ENCODE data around the gene THEM5. TPM values are rescaled to one million over a fixed set of nuclear protein-coding genes. Genes with fewer than 3 reads are reported as not detected.

The THEM5 gene
- total RNA-seq, 1 experiment from 2014 or later, result 0.75 TPM

- Histone ChIP-seq H3K27ac (no peak overlapping the region), H3K36me3 (no peaks in the 10 kb centered on the region), H3K27me3 (no peaks in the 10 kb centered on the region; the same call in 1 of the 2 replicates), H3K4me1 (no peaks in the 10 kb centered on the region), H3K9me3 (replicated peaks) (no peaks in the 10 kb centered on the region), H3K4me3 (no peak overlapping the region)
- DNase-seq, result no peak
Observed at GRCh38 chr1:151825751-151826660, 27.5 kb downstream of the THEM5 start.

GRCh38 chr1:151825204-151825603 is 28.3 kb downstream of the THEM5 start:
- Histone ChIP-seq H3K4me3 (no peak overlapping the region), H3K9me3 (replicated peaks) (no peaks in the 10 kb centered on the region), H3K36me3 (no peaks in the 10 kb centered on the region), H3K27me3 (no peaks in the 10 kb centered on the region; the same call in 1 of the 2 replicates), H3K4me1 (no peaks in the 10 kb centered on the region), H3K27ac (no peak overlapping the region)
- DNase-seq, result no peak

- H3K36me3 ChIP-seq, result no peaks in the 10 kb centered on the region
- no peaks in the 10 kb centered on the region; the same call in 1 of the 2 replicates for H3K27me3 ChIP-seq
- H3K4me1 ChIP-seq, result no peaks in the 10 kb centered on the region
- no peak overlapping the region for H3K27ac ChIP-seq
- DNase-seq, result no peak
- H3K9me3 ChIP-seq (replicated peaks), result no peaks in the 10 kb centered on the region
- H3K4me3 ChIP-seq, result no peak overlapping the region
Observed at GRCh38 chr1:151823175-151823574, 30.3 kb downstream of the THEM5 start.

GRCh38 chr1:151822404-151822803 is 31.1 kb downstream of the THEM5 start:
- Histone ChIP-seq H3K27me3 (peaks cover 4% of the 10 kb centered on the region; the same call in 1 of the 2 replicates), H3K4me1 (no peaks in the 10 kb centered on the region), H3K4me3 (no peak overlapping the region), H3K36me3 (no peaks in the 10 kb centered on the region), H3K27ac (no peak overlapping the region), H3K9me3 (replicated peaks) (no peaks in the 10 kb centered on the region)
- no peak for DNase-seq

GRCh38 chr1:151820940-151821339 is 32.6 kb downstream of the THEM5 start:
- no peaks in the 10 kb centered on the region for H3K9me3 ChIP-seq (replicated peaks)
- no peaks in the 10 kb centered on the region for H3K4me1 ChIP-seq
- H3K27ac ChIP-seq, result no peak overlapping the region
- DNase-seq, result peak in 1 of 2 experiments; percentile 27
- peaks cover 6% of the 10 kb centered on the region; the same call in 1 of the 2 replicates for H3K27me3 ChIP-seq
- H3K36me3 ChIP-seq, result no peaks in the 10 kb centered on the region
- H3K4me3 ChIP-seq, result no peak overlapping the region

GRCh38 chr1:151819976-151820623 is 33.4 kb downstream of the THEM5 start:
- H3K27ac ChIP-seq, result no peak overlapping the region
- H3K4me1 ChIP-seq, result no peaks in the 10 kb centered on the region
- H3K27me3 ChIP-seq, result peaks cover 6% of the 10 kb centered on the region; the same call in 1 of the 2 replicates
- H3K4me3 ChIP-seq, result no peak overlapping the region
- no peak for DNase-seq
- no peaks in the 10 kb centered on the region for H3K9me3 ChIP-seq (replicated peaks)
- no peaks in the 10 kb centered on the region for H3K36me3 ChIP-seq

GRCh38 chr1:151819227-151819835 is 34.2 kb downstream of the THEM5 start:
- H3K36me3 ChIP-seq, result no peaks in the 10 kb centered on the region
- H3K4me1 ChIP-seq, result no peaks in the 10 kb centered on the region
- no peak for DNase-seq
- H3K4me3 ChIP-seq, result no peak overlapping the region
- peaks cover 6% of the 10 kb centered on the region; the same call in 1 of the 2 replicates for H3K27me3 ChIP-seq
- no peaks in the 10 kb centered on the region for H3K9me3 ChIP-seq (replicated peaks)
- H3K27ac ChIP-seq, result no peak overlapping the region

- no peak overlapping the region for H3K4me3 ChIP-seq
Observed at GRCh38 chr1:151817353-151817730, 36.2 kb downstream of the THEM5 start.

GRCh38 chr1:151816548-151817352 is 36.8 kb downstream of the THEM5 start:
- peaks cover 6% of the 10 kb centered on the region; the same call in 1 of the 2 replicates for H3K27me3 ChIP-seq
- no peaks in the 10 kb centered on the region for H3K9me3 ChIP-seq (replicated peaks)
- DNase-seq, result no peak
- H3K4me1 ChIP-seq, result no peaks in the 10 kb centered on the region
- H3K4me3 ChIP-seq, result no peak overlapping the region
- H3K27ac ChIP-seq, result no peak overlapping the region
- H3K36me3 ChIP-seq, result no peaks in the 10 kb centered on the region

More at GRCh38 chr1:151817353-151817730, 36.2 kb downstream of the THEM5 start:
- Histone ChIP-seq H3K27me3 (peaks cover 6% of the 10 kb centered on the region; the same call in 1 of the 2 replicates), H3K9me3 (replicated peaks) (no peaks in the 10 kb centered on the region), H3K27ac (no peak overlapping the region), H3K36me3 (no peaks in the 10 kb centered on the region), H3K4me1 (no peaks in the 10 kb centered on the region)
- peak; percentile 37 to 61 for DNase-seq

GRCh38 chr1:151815716-151816327 is 37.7 kb downstream of the THEM5 start:
- Histone ChIP-seq H3K9me3 (replicated peaks) (no peaks in the 10 kb centered on the region), H3K4me3 (no peak overlapping the region), H3K4me1 (0 out of 2 replicates have a peak, but pooled peaks cover 2% of the 10 kb centered on the region), H3K27me3 (peaks cover 6% of the 10 kb centered on the region; the same call in 1 of the 2 replicates), H3K27ac (no peak overlapping the region), H3K36me3 (no peaks in the 10 kb centered on the region)
- no peak for DNase-seq

GRCh38 chr1:151814971-151815545 is 38.5 kb downstream of the THEM5 start:
- Histone ChIP-seq H3K36me3 (no peaks in the 10 kb centered on the region), H3K4me1 (0 out of 2 replicates have a peak, but pooled peaks cover 2% of the 10 kb centered on the region), H3K4me3 (no peak overlapping the region), H3K9me3 (replicated peaks) (no peaks in the 10 kb centered on the region), H3K27ac (no peak overlapping the region), H3K27me3 (peaks cover 6% of the 10 kb centered on the region; the same call in 1 of the 2 replicates)
- DNase-seq, result no peak

GRCh38 chr1:151814426-151814825 is 39.1 kb downstream of the THEM5 start:
- Histone ChIP-seq H3K36me3 (no peaks in the 10 kb centered on the region), H3K4me3 (no peak overlapping the region), H3K27ac (no peak overlapping the region), H3K27me3 (peaks cover 6% of the 10 kb centered on the region; the same call in 1 of the 2 replicates), H3K9me3 (replicated peaks) (no peaks in the 10 kb centered on the region), H3K4me1 (0 out of 2 replicates have a peak, but pooled peaks cover 2% of the 10 kb centered on the region)
- no peak for DNase-seq

GRCh38 chr1:151813271-151813977 is 40.1 kb downstream of the THEM5 start:
- peaks cover 6% of the 10 kb centered on the region; the same call in 1 of the 2 replicates for H3K27me3 ChIP-seq
- H3K27ac ChIP-seq, result no peak overlapping the region
- no peaks in the 10 kb centered on the region for H3K9me3 ChIP-seq (replicated peaks)
- no peak overlapping the region for H3K4me3 ChIP-seq
- 0 out of 2 replicates have a peak, but pooled peaks cover 2% of the 10 kb centered on the region for H3K4me1 ChIP-seq
- no peak for DNase-seq
- H3K36me3 ChIP-seq, result no peaks in the 10 kb centered on the region

All from SJCRH30 (cell line).